Measurements from ENCODE around the gene ARHGEF28.

DNA sequence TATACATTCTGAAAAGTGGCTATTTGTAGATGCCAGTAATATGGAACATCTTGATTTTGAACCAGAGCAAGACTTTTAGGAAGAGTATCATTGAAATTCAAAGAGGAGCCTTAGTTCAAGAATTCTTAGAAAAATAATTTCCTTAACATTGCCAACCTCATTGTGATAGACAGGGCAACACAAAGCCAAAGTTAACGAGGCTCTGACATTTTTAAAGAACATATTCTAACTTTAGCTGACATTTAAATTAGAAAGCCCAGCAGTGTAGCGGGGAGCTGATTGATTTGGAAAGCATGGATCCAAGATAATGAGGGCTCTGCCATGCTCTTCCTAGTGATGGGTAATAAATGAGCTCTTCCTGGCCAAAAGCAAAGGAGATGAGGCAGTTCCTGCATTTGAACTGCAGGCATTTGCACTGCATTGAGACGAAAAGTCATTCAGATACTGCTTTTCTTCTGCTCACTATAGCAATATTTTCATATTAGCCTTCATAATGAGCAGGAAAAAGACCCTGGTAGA, 325.0 kb downstream of the ARHGEF28 start:
- TF ChIP-seq, protein P1, sequence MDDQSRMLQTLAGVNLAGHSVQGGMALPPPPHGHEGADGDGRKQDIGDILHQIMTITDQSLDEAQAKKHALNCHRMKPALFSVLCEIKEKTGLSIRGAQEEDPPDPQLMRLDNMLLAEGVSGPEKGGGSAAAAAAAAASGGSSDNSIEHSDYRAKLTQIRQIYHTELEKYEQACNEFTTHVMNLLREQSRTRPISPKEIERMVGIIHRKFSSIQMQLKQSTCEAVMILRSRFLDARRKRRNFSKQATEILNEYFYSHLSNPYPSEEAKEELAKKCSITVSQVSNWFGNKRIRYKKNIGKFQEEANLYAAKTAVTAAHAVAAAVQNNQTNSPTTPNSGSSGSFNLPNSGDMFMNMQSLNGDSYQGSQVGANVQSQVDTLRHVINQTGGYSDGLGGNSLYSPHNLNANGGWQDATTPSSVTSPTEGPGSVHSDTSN (CRISPR knock-in tag; IDR thresholded peaks at IDR 0.05; ENCODE audit: borderline replicate concordance): no peak
- TF ChIP-seq, protein P2, sequence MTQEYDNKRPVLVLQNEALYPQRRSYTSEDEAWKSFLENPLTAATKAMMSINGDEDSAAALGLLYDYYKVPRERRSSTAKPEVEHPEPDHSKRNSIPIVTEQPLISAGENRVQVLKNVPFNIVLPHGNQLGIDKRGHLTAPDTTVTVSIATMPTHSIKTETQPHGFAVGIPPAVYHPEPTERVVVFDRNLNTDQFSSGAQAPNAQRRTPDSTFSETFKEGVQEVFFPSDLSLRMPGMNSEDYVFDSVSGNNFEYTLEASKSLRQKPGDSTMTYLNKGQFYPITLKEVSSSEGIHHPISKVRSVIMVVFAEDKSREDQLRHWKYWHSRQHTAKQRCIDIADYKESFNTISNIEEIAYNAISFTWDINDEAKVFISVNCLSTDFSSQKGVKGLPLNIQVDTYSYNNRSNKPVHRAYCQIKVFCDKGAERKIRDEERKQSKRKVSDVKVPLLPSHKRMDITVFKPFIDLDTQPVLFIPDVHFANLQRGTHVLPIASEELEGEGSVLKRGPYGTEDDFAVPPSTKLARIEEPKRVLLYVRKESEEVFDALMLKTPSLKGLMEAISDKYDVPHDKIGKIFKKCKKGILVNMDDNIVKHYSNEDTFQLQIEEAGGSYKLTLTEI (CRISPR knock-in tag; conservative IDR thresholded peaks at IDR 0.05): no peak
- TF ChIP-seq EZH2 (conservative IDR thresholded peaks at IDR 0.05; ENCODE audit: low read depth, low read length): no peak
